ENCODE measurements around the gene ENSA.

Gene ENSA

GRCh38 chr1:150579110-150579944 is 50.1 kb downstream of the ENSA start, which contains the start of gene MCL1:
Gene MCL1, minus strand, starts transcription at chr1:150579610. Its CDS starts 80 bp downstream, at chr1:150579530.
- peak within 1 kb of the TSS; percentile 83 for H3K4me3 ChIP-seq (ENCODE audit: low read depth, low read length)
- no peak for TF ChIP-seq CTCF (IDR thresholded peaks at IDR 0.05; ENCODE audit: low read depth, low read length)
- DNase-seq (ENCODE audit: low read depth, low spot score), result peak; percentile 98
- in situ Hi-C loops (cut with HindIII; ENCODE audit: low sequenced_read_pairs), result no loop called here

- DNase-seq (ENCODE audit: low read depth, low spot score), result peak; percentile 92
- in situ Hi-C loops (cut with HindIII; ENCODE audit: low sequenced_read_pairs), result no loop called here
- TF ChIP-seq CTCF (IDR thresholded peaks at IDR 0.05; ENCODE audit: low read depth, low read length), result no peak
Observed at GRCh38 chr1:150578272-150579109, 50.9 kb downstream of the ENSA start.

GRCh38 chr1:150577557-150578271 is 51.7 kb downstream of the ENSA start:
- peak overlapping the region; percentile 83 for H3K4me3 ChIP-seq (ENCODE audit: low read depth, low read length)
- in situ Hi-C loops (cut with HindIII; ENCODE audit: low sequenced_read_pairs), result no loop called here
- peak; percentile 60 for DNase-seq (ENCODE audit: low read depth, low spot score)
- no peak for TF ChIP-seq CTCF (IDR thresholded peaks at IDR 0.05; ENCODE audit: low read depth, low read length)

More at GRCh38 chr1:150578272-150579109, 50.9 kb downstream of the ENSA start:
- peak overlapping the region; percentile 83 for H3K4me3 ChIP-seq (ENCODE audit: low read depth, low read length)

GRCh38 chr1:150576794-150577556 is 52.4 kb downstream of the ENSA start:
- H3K4me3 ChIP-seq (ENCODE audit: low read depth, low read length), result peak overlapping the region; percentile 83
- DNase-seq (ENCODE audit: low read depth, low spot score), result peak; percentile 42
- in situ Hi-C loops (cut with HindIII; ENCODE audit: low sequenced_read_pairs), result no loop called here
- no peak for TF ChIP-seq CTCF (IDR thresholded peaks at IDR 0.05; ENCODE audit: low read depth, low read length)

GRCh38 chr1:150576367-150576711 is 53.1 kb downstream of the ENSA start:
- TF ChIP-seq CTCF (IDR thresholded peaks at IDR 0.05; ENCODE audit: low read depth, low read length), result no peak
- in situ Hi-C loops (cut with HindIII; ENCODE audit: low sequenced_read_pairs), result no loop called here
- H3K4me3 ChIP-seq (ENCODE audit: low read depth, low read length), result peak overlapping the region; percentile 83
- peak; percentile 20 for DNase-seq (ENCODE audit: low read depth, low spot score)

Data from astrocyte of the spinal cord (primary cell).